HG03565 (cell line): Measurements from ENCODE around the gene SSNA1.

ENCODE experiments used
- ATAC-seq: cut with Tn5 transposase; IDR thresholded peaks from one replicate; pipeline ENCODE4 v1.9.1; 2021; ENCODE audit warnings: mild to moderate bottlenecking, moderate library complexity; ENCODE audit not compliant: unreplicated experiment

SSNA1 gene

GRCh38 chr9:137167747-137168572 is 20.5 kb upstream of the SSNA1 start:
- no peak for ATAC-seq

- no peak for ATAC-seq
Observed at GRCh38 chr9:137168573-137168903, 19.9 kb upstream of the SSNA1 start.

GRCh38 chr9:137168904-137169856 is 19.3 kb upstream of the SSNA1 start:
- no peak for ATAC-seq

- ATAC-seq: no peak
Observed at GRCh38 chr9:137169896-137170358, 18.5 kb upstream of the SSNA1 start, which contains the start of gene LRRC26. TSS of gene LRRC26 (minus strand) at chr9:137170051. CDS start at chr9:137169943, 108 bp downstream.

- no peak for ATAC-seq
Observed at GRCh38 chr9:137170486-137171148, 17.9 kb upstream of the SSNA1 start.

- no peak for ATAC-seq
Observed at GRCh38 chr9:137171149-137171900, 17.2 kb upstream of the SSNA1 start.

GRCh38 chr9:137172901-137173795 is 15.3 kb upstream of the SSNA1 start:
- ATAC-seq: no peak

- ATAC-seq: no peak
Observed at GRCh38 chr9:137173796-137174664, 14.4 kb upstream of the SSNA1 start.

GRCh38 chr9:137174722-137175293 is 13.7 kb upstream of the SSNA1 start:
- ATAC-seq: no peak

GRCh38 chr9:137175345-137175961 is 13.0 kb upstream of the SSNA1 start:
- ATAC-seq: no peak

- ATAC-seq: no peak
Observed at GRCh38 chr9:137176302-137177182, 11.9 kb upstream of the SSNA1 start.

GRCh38 chr9:137178201-137178938 is 10.1 kb upstream of the SSNA1 start:
- ATAC-seq: no peak

- no peak for ATAC-seq
Observed at GRCh38 chr9:137178939-137179630, 9.4 kb upstream of the SSNA1 start.

GRCh38 chr9:137179761-137180160 is 8.7 kb upstream of the SSNA1 start:
- ATAC-seq: no peak

GRCh38 chr9:137180491-137180890 is 8.0 kb upstream of the SSNA1 start:
- no peak for ATAC-seq
